OCI-LY1 (cell line): ENCODE results near the gene NSG1.

Source experiments
- EZH2 ChIP-seq: fragments of 200-600 bp; sonication (generic), shearing (Covaris generic); IDR thresholded peaks from 2 replicates; pipeline ENCODE4 v1.8.0; 2017; ENCODE audit warnings: borderline replicate concordance, mixed run types, mild to moderate bottlenecking, antibody characterized with exemption, low read length, moderate library complexity, mixed read lengths
- TF ChIP-seq, protein P1 (sequence below): fragments of 200-600 bp; sonication (generic), shearing (Covaris generic); IDR thresholded peaks from 2 replicates; pipeline ENCODE4 v1.5.1; 2017; ENCODE audit warnings: mild to moderate bottlenecking, antibody characterized with exemption, low read length, moderate library complexity, mixed read lengths

DNA sequence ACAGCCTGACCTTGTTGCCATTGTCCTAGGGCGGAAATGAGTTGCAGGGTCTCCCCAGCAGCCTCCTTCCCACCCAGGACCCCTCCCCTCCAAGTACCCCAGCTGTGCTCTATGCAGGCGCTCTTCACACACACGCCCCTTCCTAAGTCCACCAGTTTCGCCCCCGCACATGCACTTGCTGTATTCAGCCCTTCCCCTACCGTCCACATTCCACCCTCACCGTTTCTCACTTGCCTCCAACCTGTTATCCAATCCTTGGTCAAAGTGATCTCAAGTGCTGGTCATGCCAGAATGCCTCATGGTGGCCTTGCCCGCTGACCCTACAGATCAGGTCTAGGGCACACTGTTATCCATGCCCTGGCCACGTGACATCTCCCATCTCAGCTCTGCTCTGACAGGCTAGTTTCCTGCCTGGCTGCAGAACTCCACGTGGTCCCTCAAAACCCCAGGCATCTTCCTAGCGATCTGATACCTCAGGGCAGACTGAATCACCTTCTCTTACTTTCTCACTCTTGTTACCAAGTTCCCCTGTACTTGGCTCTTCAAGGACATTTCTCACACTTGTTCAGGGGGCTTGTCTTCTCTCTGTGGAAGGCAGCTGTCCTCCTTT is 39.7 kb downstream of the NSG1 start:
- TF ChIP-seq, protein P1, sequence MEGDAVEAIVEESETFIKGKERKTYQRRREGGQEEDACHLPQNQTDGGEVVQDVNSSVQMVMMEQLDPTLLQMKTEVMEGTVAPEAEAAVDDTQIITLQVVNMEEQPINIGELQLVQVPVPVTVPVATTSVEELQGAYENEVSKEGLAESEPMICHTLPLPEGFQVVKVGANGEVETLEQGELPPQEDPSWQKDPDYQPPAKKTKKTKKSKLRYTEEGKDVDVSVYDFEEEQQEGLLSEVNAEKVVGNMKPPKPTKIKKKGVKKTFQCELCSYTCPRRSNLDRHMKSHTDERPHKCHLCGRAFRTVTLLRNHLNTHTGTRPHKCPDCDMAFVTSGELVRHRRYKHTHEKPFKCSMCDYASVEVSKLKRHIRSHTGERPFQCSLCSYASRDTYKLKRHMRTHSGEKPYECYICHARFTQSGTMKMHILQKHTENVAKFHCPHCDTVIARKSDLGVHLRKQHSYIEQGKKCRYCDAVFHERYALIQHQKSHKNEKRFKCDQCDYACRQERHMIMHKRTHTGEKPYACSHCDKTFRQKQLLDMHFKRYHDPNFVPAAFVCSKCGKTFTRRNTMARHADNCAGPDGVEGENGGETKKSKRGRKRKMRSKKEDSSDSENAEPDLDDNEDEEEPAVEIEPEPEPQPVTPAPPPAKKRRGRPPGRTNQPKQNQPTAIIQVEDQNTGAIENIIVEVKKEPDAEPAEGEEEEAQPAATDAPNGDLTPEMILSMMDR = no peak
- no peak for TF ChIP-seq EZH2
